MM.1S (cell line): Measurements from ENCODE around the gene PROKR1.

Source experiments
- DNase-seq: peaks from one replicate; pipeline ENCODE4 v3.0.0-alpha.2; 2015
- H2AFZ ChIP-seq: fragments of 300-600 bp; sonication (generic); 2 replicates; pipeline ENCODE4 v1.6.0; 2016; ENCODE audit warnings: antibody characterized with exemption, low read length
- H3F3A ChIP-seq: fragments of 300-600 bp; sonication (generic); 2 replicates; pipeline ENCODE4 v1.6.1; 2016; ENCODE audit warnings: mild to moderate bottlenecking, antibody characterized with exemption, low read length, moderate library complexity, mixed read lengths; ENCODE audit not compliant: insufficient read depth
- H3K27ac ChIP-seq: fragments of 300-600 bp; sonication (generic); 2 replicates; pipeline ENCODE4 v1.5.1; 2016; ENCODE audit warnings: mild to moderate bottlenecking, low read length
- H3K27me3 ChIP-seq: fragments of 300-600 bp; sonication (generic); replicated peaks from 2 replicates; pipeline ENCODE4 v1.6.0; 2016; ENCODE audit warnings: low read length; ENCODE audit not compliant: insufficient read depth
- H3K36me3 ChIP-seq: fragments of 300-600 bp; sonication (generic); replicated peaks from 2 replicates; pipeline ENCODE4 v1.6.1; 2016; ENCODE audit warnings: mild to moderate bottlenecking, low read length, mixed read lengths; ENCODE audit not compliant: insufficient read depth
- H3K4me1 ChIP-seq: fragments of 300-600 bp; sonication (generic); 2 replicates; pipeline ENCODE4 v1.6.1; 2016; ENCODE audit warnings: low read length, mixed read lengths
- H3K4me2 ChIP-seq: fragments of 300-600 bp; sonication (generic); 2 replicates; pipeline ENCODE4 v1.6.0; 2016; ENCODE audit warnings: low read depth, low read length
- H3K4me3 ChIP-seq: fragments of 300-600 bp; sonication (generic); 2 replicates; pipeline ENCODE4 v1.5.1; 2016; ENCODE audit warnings: low read length, mixed read lengths
- H3K79me2 ChIP-seq: fragments of 300-600 bp; sonication (generic); 2 replicates; pipeline ENCODE4 v1.6.1; 2016; ENCODE audit warnings: mixed run types, low read length, mixed read lengths
- H3K9ac ChIP-seq: fragments of 300-600 bp; sonication (generic); 2 replicates; pipeline ENCODE4 v1.6.1; 2016; ENCODE audit warnings: low read length, mixed read lengths
- H3K9me2 ChIP-seq: fragments of 300-600 bp; sonication (generic); replicated peaks from 2 replicates; pipeline ENCODE4 v1.6.1; 2016; ENCODE audit warnings: mild to moderate bottlenecking, low read length, mixed read lengths; ENCODE audit not compliant: insufficient read depth
- H3K9me3 ChIP-seq: fragments of 300-600 bp; sonication (generic); replicated peaks from 2 replicates; pipeline ENCODE4 v1.6.1; 2016; ENCODE audit warnings: mild to moderate bottlenecking, low read length, mixed read lengths; ENCODE audit not compliant: insufficient read depth
- H4K20me1 ChIP-seq: fragments of 300-600 bp; sonication (generic); 2 replicates; pipeline ENCODE4 v1.6.1; 2016; ENCODE audit warnings: mild to moderate bottlenecking, low read length, moderate library complexity, mixed read lengths; ENCODE audit not compliant: insufficient read depth
- CTCF ChIP-seq: fragments of 300-600 bp; sonication (generic); IDR thresholded peaks from 2 replicates; pipeline ENCODE4 v1.5.1; 2016; ENCODE audit warnings: antibody characterized with exemption, low read length, mixed read lengths
- EZH2 ChIP-seq: fragments of 300-600 bp; sonication (generic); optimal IDR thresholded peaks from 2 replicates; pipeline ENCODE3; 2017; ENCODE audit warnings: low read depth, mild to moderate bottlenecking, antibody characterized with exemption, low read length, mixed read lengths
- EZH2phosphoT487 ChIP-seq: fragments of 300-600 bp; sonication (generic); IDR thresholded peaks from 2 replicates; pipeline ENCODE4 v1.6.1; 2018; ENCODE audit warnings: antibody characterized with exemption, low read length

PROKR1 gene

GRCh38 chr2:68698567-68699377 lies 55.4 kb downstream of the PROKR1 start:
- Histone ChIP-seq H3K9ac (no peak overlapping the region), H3K4me3 (no peak overlapping the region), H3K4me2 (no peak overlapping the region), H4K20me1 (no peaks in the 10 kb centered on the region), H3K36me3 (no peaks in the 10 kb centered on the region), H3F3A (no peaks in the 10 kb centered on the region), H3K9me3 (no peaks in the 10 kb centered on the region), H3K4me1 (no peaks in the 10 kb centered on the region), H3K27ac (no peak overlapping the region), H3K79me2 (no peaks in the 10 kb centered on the region), H3K9me2 (no peaks in the 10 kb centered on the region), H3K27me3 (no peaks in the 10 kb centered on the region), H2AFZ (no peak overlapping the region)
- no peak for DNase-seq
- TF ChIP-seq EZH2 (no peak), EZH2phosphoT487 (no peak), CTCF (no peak)

- Histone ChIP-seq H3K4me3 (no peak overlapping the region), H3F3A (no peaks in the 10 kb centered on the region), H3K9ac (no peak overlapping the region), H3K79me2 (no peaks in the 10 kb centered on the region), H3K27me3 (no peaks in the 10 kb centered on the region), H4K20me1 (no peaks in the 10 kb centered on the region), H3K9me3 (no peaks in the 10 kb centered on the region), H3K9me2 (no peaks in the 10 kb centered on the region), H3K4me1 (no peaks in the 10 kb centered on the region), H3K27ac (no peak overlapping the region), H3K36me3 (no peaks in the 10 kb centered on the region), H2AFZ (no peak overlapping the region), H3K4me2 (no peak overlapping the region)
- no peak for DNase-seq
- TF ChIP-seq CTCF (no peak), EZH2phosphoT487 (no peak), EZH2 (no peak)
These were observed 57.2 kb downstream of the PROKR1 start for GRCh38 chr2:68700560-68700959.

- H3K9ac ChIP-seq = no peak overlapping the region
- DNase-seq = no peak
- H3K4me3 ChIP-seq = no peak overlapping the region
- H3K4me2 ChIP-seq = no peak overlapping the region
- no peaks in the 10 kb centered on the region for H3F3A ChIP-seq
- H3K36me3 ChIP-seq = no peaks in the 10 kb centered on the region
- no peaks in the 10 kb centered on the region for H4K20me1 ChIP-seq
- H3K79me2 ChIP-seq = no peaks in the 10 kb centered on the region
- H3K27me3 ChIP-seq = no peaks in the 10 kb centered on the region
- H3K9me2 ChIP-seq = no peaks in the 10 kb centered on the region
- H3K27ac ChIP-seq = no peak overlapping the region
- peaks cover 18% of the 10 kb centered on the region for H3K4me1 ChIP-seq
- no peaks in the 10 kb centered on the region for H3K9me3 ChIP-seq
- no peak overlapping the region for H2AFZ ChIP-seq
- no peak for TF ChIP-seq CTCF
- TF ChIP-seq EZH2phosphoT487 = no peak
- no peak for TF ChIP-seq EZH2
These were observed 63.3 kb downstream of the PROKR1 start for GRCh38 chr2:68706637-68707036.
